Trophoblast cell (in vitro differentiated cells and primary cell): ENCODE data around the gene CYP3A5.
A peak's percentile ranks its signal among the peaks of the same experiment; 100 is the strongest.

Source experiments
- DNase-seq, 2 donors: peaks; one replicate each; pipeline ENCODE4 v3.0.0-alpha.2; 2016
- H2AFZ ChIP-seq: 2 replicates; pipeline ENCODE4 v1.6.1; 2013; ENCODE audit warnings: low read length, moderate library complexity, mild to moderate bottlenecking; ENCODE audit not compliant: insufficient read depth, poor library complexity
- H2AK5ac ChIP-seq: 2 replicates; pipeline ENCODE4 v1.6.1; 2013; ENCODE audit warnings: mild to moderate bottlenecking, low read length
- H2BK120ac ChIP-seq: 2 replicates; pipeline ENCODE4 v1.6.1; 2013; ENCODE audit warnings: low read length, mild to moderate bottlenecking, moderate library complexity; ENCODE audit not compliant: insufficient read depth, poor library complexity
- H2BK12ac ChIP-seq: 2 replicates; pipeline ENCODE4 v1.6.1; 2013; ENCODE audit warnings: mild to moderate bottlenecking, low read length, moderate library complexity
- H2BK5ac ChIP-seq: 2 replicates; pipeline ENCODE4 v1.6.1; 2013; ENCODE audit warnings: low read length, low read depth, moderate library complexity, mild to moderate bottlenecking; ENCODE audit not compliant: poor library complexity
- H3K14ac ChIP-seq: 2 replicates; pipeline ENCODE4 v1.6.1; 2013; ENCODE audit warnings: mild to moderate bottlenecking, low read length
- H3K18ac ChIP-seq: 2 replicates; pipeline ENCODE4 v1.6.1; 2013; ENCODE audit warnings: mild to moderate bottlenecking, low read length
- H3K23ac ChIP-seq: 2 replicates; pipeline ENCODE4 v1.6.1; 2013; ENCODE audit warnings: low read length
- H3K27ac ChIP-seq: 2 replicates; pipeline ENCODE4 v1.5.1; 2013; ENCODE audit warnings: low read depth, mild to moderate bottlenecking, inconsistent platforms, low read length, moderate library complexity
- H3K27me3 ChIP-seq: 2 replicates; pipeline ENCODE4 v1.6.1; 2013; ENCODE audit warnings: inconsistent platforms, mild to moderate bottlenecking, low read length, moderate library complexity; ENCODE audit not compliant: insufficient read depth
- H3K36me3 ChIP-seq, 2 experiments: 1 replicate in 1 of 2; 2 replicates in 1 of 2; pipeline ENCODE4 v1.6.1; 2013; ENCODE audit warnings: low read length in 2 of 2, mild to moderate bottlenecking in 2 of 2, moderate library complexity in 1 of 2; ENCODE audit not compliant: insufficient read depth in 2 of 2, control insufficient read depth in 1 of 2
- H3K4ac ChIP-seq: 2 replicates; pipeline ENCODE4 v1.6.1; 2013; ENCODE audit warnings: low read depth, mild to moderate bottlenecking, low read length, moderate library complexity
- H3K4me1 ChIP-seq, 2 experiments: 1 replicate in 1 of 2; 2 replicates in 1 of 2; pipeline ENCODE4 v1.6.1; 2013; ENCODE audit warnings: low read length in 2 of 2, mild to moderate bottlenecking in 2 of 2, moderate library complexity in 1 of 2; ENCODE audit not compliant: insufficient read depth in 2 of 2, control insufficient read depth in 1 of 2
- H3K4me2 ChIP-seq: 2 replicates; pipeline ENCODE4 v1.6.1; 2013; ENCODE audit warnings: inconsistent platforms, mild to moderate bottlenecking, low read length, moderate library complexity
- H3K4me3 ChIP-seq: 2 replicates; pipeline ENCODE4 v1.5.1; 2013; ENCODE audit warnings: mild to moderate bottlenecking, low read depth, low read length, inconsistent platforms
- H3K79me1 ChIP-seq: one replicate; pipeline ENCODE4 v1.6.1; 2013; ENCODE audit warnings: low read length
- H3K79me2 ChIP-seq: 2 replicates; pipeline ENCODE4 v1.6.1; 2013; ENCODE audit warnings: low read length, mild to moderate bottlenecking; ENCODE audit not compliant: control insufficient read depth, insufficient read depth, poor library complexity
- H3K9ac ChIP-seq: 2 replicates; pipeline ENCODE4 v1.6.1; 2013; ENCODE audit warnings: mild to moderate bottlenecking, low read length
- H3K9me3 ChIP-seq: 2 replicates; pipeline ENCODE4 v1.6.1; 2013; ENCODE audit warnings: low read depth, mild to moderate bottlenecking, control low read depth, inconsistent platforms, low read length; ENCODE audit not compliant: insufficient read depth
- H4K12ac ChIP-seq: 2 replicates; pipeline ENCODE4 v1.6.1; 2013; ENCODE audit warnings: low read depth, mild to moderate bottlenecking, low read length, moderate library complexity
- H4K8ac ChIP-seq: 2 replicates; pipeline ENCODE4 v1.6.1; 2013; ENCODE audit warnings: low read depth, mild to moderate bottlenecking, low read length, moderate library complexity
- H4K91ac ChIP-seq: one replicate; pipeline ENCODE4 v1.6.1; 2013; ENCODE audit warnings: low read depth, mild to moderate bottlenecking, low read length, moderate library complexity
- WGBS: extraction: QIAGEN DNeasy Blood & Tissue Kit; methylation state at CpG from one replicate; pipeline ENCODE4 v1.1.7; 2013; ENCODE audit warnings: missing lambda C conversion rate; ENCODE audit not compliant: insufficient read length, insufficient coverage; ENCODE audit errors: extremely low coverage; 5-methylcytosine and 5-hydroxymethylcytosine counted together

The CYP3A5 gene

GRCh38 chr7:99615989-99616358 is 63.8 kb downstream of the CYP3A5 start:
- H3K9ac ChIP-seq = no peak overlapping the region
- no peak overlapping the region for H2BK5ac ChIP-seq
- H3K27ac ChIP-seq = no peak overlapping the region
- H2BK12ac ChIP-seq = no peak overlapping the region
- peaks cover 2% of the 10 kb centered on the region for H3K9me3 ChIP-seq
- H4K8ac ChIP-seq = peak overlapping the region; percentile 98
- no peak overlapping the region for H3K4me3 ChIP-seq
- peak overlapping the region; percentile 94 for H4K91ac ChIP-seq
- H3K36me3 ChIP-seq = peaks cover 11 to 16% of the 10 kb centered on the region in 2 experiments
- no peak overlapping the region for H2BK120ac ChIP-seq
- H3K4me2 ChIP-seq = peak overlapping the region; percentile 69
- H2AK5ac ChIP-seq = no peak overlapping the region
- H3K79me1 ChIP-seq = peaks cover 26% of the 10 kb centered on the region
- no peak overlapping the region for H3K4ac ChIP-seq
- H2AFZ ChIP-seq = peak overlapping the region; percentile 98
- no peak for DNase-seq
- H3K23ac ChIP-seq = no peak overlapping the region
- no peak overlapping the region for H3K18ac ChIP-seq
- no CpG with 5 or more reads among the region's 5 CpGs for WGBS
- H3K4me1 ChIP-seq = peaks cover 16 to 21% of the 10 kb centered on the region in 2 experiments
- H4K12ac ChIP-seq = peak overlapping the region; percentile 91
- H3K14ac ChIP-seq = no peak overlapping the region
- peaks cover 15% of the 10 kb centered on the region for H3K79me2 ChIP-seq
- H3K27me3 ChIP-seq = no peaks in the 10 kb centered on the region

GRCh38 chr7:99614495-99614894 is 65.3 kb downstream of the CYP3A5 start:
- peaks cover 7 to 12% of the 10 kb centered on the region in 2 experiments for H3K4me1 ChIP-seq
- no peak overlapping the region for H3K27ac ChIP-seq
- H3K9ac ChIP-seq = no peak overlapping the region
- no peak overlapping the region for H4K12ac ChIP-seq
- H3K4ac ChIP-seq = no peak overlapping the region
- H3K27me3 ChIP-seq = no peaks in the 10 kb centered on the region
- no peak overlapping the region for H3K4me2 ChIP-seq
- no peak overlapping the region for H3K23ac ChIP-seq
- peaks cover 1 to 2% of the 10 kb centered on the region in 2 experiments for H3K36me3 ChIP-seq
- peaks cover 10% of the 10 kb centered on the region for H3K79me2 ChIP-seq
- no peak overlapping the region for H4K8ac ChIP-seq
- no peak overlapping the region for H3K4me3 ChIP-seq
- no peak overlapping the region for H2BK5ac ChIP-seq
- peaks cover 2% of the 10 kb centered on the region for H3K9me3 ChIP-seq
- no peak overlapping the region for H2AK5ac ChIP-seq
- no peak overlapping the region for H3K18ac ChIP-seq
- DNase-seq = no peak
- H2AFZ ChIP-seq = no peak overlapping the region
- no CpG with 5 or more reads among the region's 3 CpGs for WGBS
- no peak overlapping the region for H3K14ac ChIP-seq
- H3K79me1 ChIP-seq = peaks cover 19% of the 10 kb centered on the region
- H2BK120ac ChIP-seq = no peak overlapping the region
- H2BK12ac ChIP-seq = no peak overlapping the region
- no peak overlapping the region for H4K91ac ChIP-seq

GRCh38 chr7:99607548-99607947 is 72.2 kb downstream of the CYP3A5 start:
- Histone ChIP-seq H4K91ac (no peak overlapping the region), H2AFZ (no peak overlapping the region), H2AK5ac (no peak overlapping the region), H3K79me1 (no peaks in the 10 kb centered on the region), H2BK5ac (no peak overlapping the region), H2BK12ac (no peak overlapping the region), H4K12ac (no peak overlapping the region), H3K4me2 (no peak overlapping the region), H3K9me3 (peaks cover 2% of the 10 kb centered on the region), H3K36me3 (no peaks in the 10 kb centered on the region), H3K79me2 (no peaks in the 10 kb centered on the region), H3K27me3 (no peaks in the 10 kb centered on the region), H4K8ac (no peak overlapping the region), H3K4ac (no peak overlapping the region), H2BK120ac (no peak overlapping the region), H3K4me1 (no peaks in the 10 kb centered on the region), H3K18ac (no peak overlapping the region), H3K23ac (no peak overlapping the region), H3K14ac (no peak overlapping the region), H3K27ac (no peak overlapping the region), H3K9ac (no peak overlapping the region), H3K4me3 (no peak overlapping the region)
- DNase-seq = no peak
- WGBS = no CpG with 5 or more reads among the region's 9 CpGs

- H2BK5ac ChIP-seq = no peak overlapping the region
- H3K79me2 ChIP-seq = no peaks in the 10 kb centered on the region
- H3K4me2 ChIP-seq = no peak overlapping the region
- H2AK5ac ChIP-seq = no peak overlapping the region
- H3K23ac ChIP-seq = no peak overlapping the region
- no peaks in the 10 kb centered on the region for H3K36me3 ChIP-seq
- H3K4ac ChIP-seq = no peak overlapping the region
- H2AFZ ChIP-seq = no peak overlapping the region
- DNase-seq = no peak
- H3K9me3 ChIP-seq = peaks cover under 1% of the 10 kb centered on the region
- H3K4me1 ChIP-seq = no peaks in the 10 kb centered on the region
- H3K27me3 ChIP-seq = no peaks in the 10 kb centered on the region
- no peak overlapping the region for H3K9ac ChIP-seq
- no peak overlapping the region for H3K18ac ChIP-seq
- H2BK120ac ChIP-seq = no peak overlapping the region
- WGBS = no CpG with 5 or more reads among the region's 8 CpGs
- no peaks in the 10 kb centered on the region for H3K79me1 ChIP-seq
- H4K12ac ChIP-seq = no peak overlapping the region
- H2BK12ac ChIP-seq = no peak overlapping the region
- no peak overlapping the region for H3K14ac ChIP-seq
- H3K27ac ChIP-seq = no peak overlapping the region
- no peak overlapping the region for H3K4me3 ChIP-seq
- H4K8ac ChIP-seq = no peak overlapping the region
- no peak overlapping the region for H4K91ac ChIP-seq
Observed at GRCh38 chr7:99606531-99606930, 73.3 kb downstream of the CYP3A5 start.
